ENCODE measurements around the gene HAT1.

- no peak for TF ChIP-seq CTCF (IDR thresholded peaks at IDR 0.05)
- TF ChIP-seq POLR2A (IDR thresholded peaks at IDR 0.05) = no peak
Observed at GRCh38 chr2:171968509-171968908, 46.2 kb downstream of the HAT1 start.

Data from Peyer's patch (tissue), 4 donors.